Measurements from ENCODE around the gene CLDN2. TPM values are rescaled to one million over a fixed set of nuclear protein-coding genes. Genes with fewer than 3 reads are reported as not detected.

The CLDN2 gene
- total and polyA plus RNA-seq, 4 donors: 0.37 to 25.5 (median 20.7) TPM

- peak overlapping the region; percentile 85 to 95 for H3K27ac ChIP-seq (ENCODE audit: low read depth in 1 of 2, low read length in 2 of 2)
- H3K36me3 ChIP-seq (ENCODE audit: control insufficient read depth in 4 of 4, insufficient read depth in 3 of 4, low read depth in 1 of 4, low read length in 3 of 4): no peaks in the 10 kb centered on the region
- DNase-seq (ENCODE audit: low spot score): no peak
- H3K9me3 ChIP-seq (ENCODE audit: control insufficient read depth in 4 of 4, low read length in 3 of 4): no peaks in the 10 kb centered on the region
- peak overlapping the region in 1 of 3 donors; percentile 15 for H3K4me3 ChIP-seq (ENCODE audit: low read depth in 1 of 3, low read length in 3 of 3)
- TF ChIP-seq EGR1 (IDR thresholded peaks at IDR 0.05; ENCODE audit: low read depth in 2 of 2): no peak
- TF ChIP-seq HNF4A (conservative IDR thresholded peaks at IDR 0.05): peak; percentile 67 to 75
- no peak for TF ChIP-seq ZBTB33 (IDR thresholded peaks at IDR 0.05)
- peak; percentile 54 to 81 for TF ChIP-seq RXRA (IDR thresholded peaks at IDR 0.05)
- TF ChIP-seq YY1 (IDR thresholded peaks at IDR 0.05): peak; percentile 28
- no peak for TF ChIP-seq ATF3 (IDR thresholded peaks at IDR 0.05)
- TF ChIP-seq MAX (IDR thresholded peaks at IDR 0.05): peak; percentile 14
- no peak for TF ChIP-seq RAD21 (IDR thresholded peaks at IDR 0.05)
- TF ChIP-seq SP1 (IDR thresholded peaks at IDR 0.05): peak; percentile 72
- no peak for TF ChIP-seq FOXA1 (IDR thresholded peaks at IDR 0.05)
- TF ChIP-seq REST (IDR thresholded peaks at IDR 0.05): no peak
- no peak for TF ChIP-seq GABPA (IDR thresholded peaks at IDR 0.05 in 1 of 2, conservative IDR thresholded peaks at IDR 0.05 in 1 of 2)
- peak; percentile 67 for TF ChIP-seq HNF4G (IDR thresholded peaks at IDR 0.05)
- peaks cover 3 to 49% (median 33%) of the 10 kb centered on the region in 4 donors for H3K4me1 ChIP-seq (ENCODE audit: control insufficient read depth in 4 of 4, insufficient read depth in 4 of 4, low read length in 3 of 4)
- no peaks in the 10 kb centered on the region for H3K27me3 ChIP-seq (ENCODE audit: control insufficient read depth in 4 of 4, insufficient read depth in 4 of 4, low read length in 3 of 4)
- WGBS: 50% methylated on average over 2 of the region's 2 CpGs
- no peak overlapping the region for H3K9ac ChIP-seq (ENCODE audit: low read depth in 1 of 2, low read length in 2 of 2)
Measured at GRCh38 chrX:106902684-106903083, 17.5 kb upstream of the CLDN2 start.

GRCh38 chrX:106903291-106903824 lies 16.8 kb upstream of the CLDN2 start, which contains the start of gene RIPPLY1:
TSS of gene RIPPLY1 (minus strand) at chrX:106903341. CDS start at chrX:106903287, 54 bp downstream.
- no peaks in the 10 kb centered on the region for H3K36me3 ChIP-seq (ENCODE audit: control insufficient read depth in 4 of 4, insufficient read depth in 3 of 4, low read depth in 1 of 4, low read length in 3 of 4)
- H3K4me3 ChIP-seq (ENCODE audit: low read depth in 1 of 3, low read length in 3 of 3): peak within 1 kb of the TSS in 1 of 3 donors; percentile 15
- no peak for DNase-seq (ENCODE audit: low spot score)
- H3K27ac ChIP-seq (ENCODE audit: low read depth in 1 of 2, low read length in 2 of 2): peak within 1 kb of the TSS; percentile 85 to 95
- H3K9me3 ChIP-seq (ENCODE audit: control insufficient read depth in 4 of 4, low read length in 3 of 4): no peaks in the 10 kb centered on the region
- H3K9ac ChIP-seq (ENCODE audit: low read depth in 1 of 2, low read length in 2 of 2): peak within 1 kb of the TSS in 1 of 2 donors; percentile 64
- peaks cover 3 to 49% (median 32%) of the 10 kb centered on the region in 4 donors for H3K4me1 ChIP-seq (ENCODE audit: control insufficient read depth in 4 of 4, insufficient read depth in 4 of 4, low read length in 3 of 4)
- WGBS: 67% methylated on average over 1 of the region's 1 CpG
- H3K27me3 ChIP-seq (ENCODE audit: control insufficient read depth in 4 of 4, insufficient read depth in 4 of 4, low read length in 3 of 4): no peaks in the 10 kb centered on the region
- TF ChIP-seq NR2F2 (IDR thresholded peaks at IDR 0.05) (no peak), ZBTB33 (IDR thresholded peaks at IDR 0.05) (no peak), YY1 (IDR thresholded peaks at IDR 0.05) (no peak), HNF4G (IDR thresholded peaks at IDR 0.05) (no peak), TAF1 (conservative IDR thresholded peaks at IDR 0.05) (no peak), REST (IDR thresholded peaks at IDR 0.05) (no peak), FOXA1 (IDR thresholded peaks at IDR 0.05) (no peak), CTCF (IDR thresholded peaks at IDR 0.05; ENCODE audit: low read depth, low read length, missing input control) (no peak), FOXA2 (IDR thresholded peaks at IDR 0.05) (no peak), RXRA (IDR thresholded peaks at IDR 0.05) (no peak), HNF4A (conservative IDR thresholded peaks at IDR 0.05) (no peak), MAX (IDR thresholded peaks at IDR 0.05) (no peak), RAD21 (IDR thresholded peaks at IDR 0.05) (no peak)

Measured in liver (tissue), 9 donors.